Stimulated activated naive CD4-positive, alpha-beta T cell (primary cell): ENCODE measurements around the gene CRTAC1.

Experiments
- DNase-seq, 6 experiments: peaks; one replicate each; lab custom pipeline; 2025; lab: John Stamatoyannopoulos, UW

Gene CRTAC1

GRCh38 chr10:97896756-97897358 lies 133.6 kb downstream of the CRTAC1 start:
- DNase-seq: no peak

DNA sequence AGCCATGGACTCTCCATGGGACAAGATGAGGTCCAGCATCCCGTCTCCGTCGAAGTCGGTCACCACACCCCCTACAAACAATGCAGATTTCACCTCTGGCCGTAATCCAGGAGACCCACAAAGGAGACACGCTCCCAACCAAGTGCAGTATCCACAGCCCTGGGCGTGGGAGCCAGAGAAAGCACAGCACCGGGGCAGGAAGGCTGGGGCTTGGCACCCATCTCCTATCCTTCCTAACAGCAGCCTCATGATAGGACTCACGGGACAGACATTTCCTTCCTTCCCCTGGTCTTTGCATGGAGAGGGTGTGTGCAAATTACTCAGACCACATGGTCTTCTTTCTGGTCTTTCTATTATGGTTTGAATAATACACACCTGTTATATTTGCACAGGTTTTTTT lies 134.5 kb downstream of the CRTAC1 start:
- DNase-seq: no peak

- no peak for DNase-seq
These were observed 135.3 kb downstream of the CRTAC1 start for GRCh38 chr10:97895084-97895483.

GRCh38 chr10:97894092-97894491 lies 136.3 kb downstream of the CRTAC1 start:
- no peak for DNase-seq

DNA sequence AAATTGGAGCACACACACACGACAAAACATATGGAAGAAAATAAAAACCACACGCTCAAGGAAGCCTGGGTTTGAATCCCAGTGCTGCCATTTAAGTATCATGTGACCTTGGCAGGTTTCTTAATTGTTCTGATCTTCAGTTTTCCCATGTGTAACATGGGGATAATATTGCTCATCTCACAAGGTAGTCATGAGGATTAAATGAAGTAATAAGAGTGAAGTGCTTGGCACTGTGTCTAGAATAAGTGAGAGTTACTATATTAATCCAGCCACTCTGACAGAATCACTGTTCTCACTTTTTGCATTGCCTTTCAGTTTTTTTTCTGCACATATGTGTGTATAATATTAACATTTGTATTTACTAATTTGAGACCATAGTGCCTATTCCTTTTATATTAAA lies 137.5 kb downstream of the CRTAC1 start:
- DNase-seq: no peak

- DNase-seq: no peak
These were observed 137.9 kb downstream of the CRTAC1 start for GRCh38 chr10:97892506-97892905.

- DNase-seq: no peak
These were observed 138.8 kb downstream of the CRTAC1 start for GRCh38 chr10:97891497-97892167.

DNA sequence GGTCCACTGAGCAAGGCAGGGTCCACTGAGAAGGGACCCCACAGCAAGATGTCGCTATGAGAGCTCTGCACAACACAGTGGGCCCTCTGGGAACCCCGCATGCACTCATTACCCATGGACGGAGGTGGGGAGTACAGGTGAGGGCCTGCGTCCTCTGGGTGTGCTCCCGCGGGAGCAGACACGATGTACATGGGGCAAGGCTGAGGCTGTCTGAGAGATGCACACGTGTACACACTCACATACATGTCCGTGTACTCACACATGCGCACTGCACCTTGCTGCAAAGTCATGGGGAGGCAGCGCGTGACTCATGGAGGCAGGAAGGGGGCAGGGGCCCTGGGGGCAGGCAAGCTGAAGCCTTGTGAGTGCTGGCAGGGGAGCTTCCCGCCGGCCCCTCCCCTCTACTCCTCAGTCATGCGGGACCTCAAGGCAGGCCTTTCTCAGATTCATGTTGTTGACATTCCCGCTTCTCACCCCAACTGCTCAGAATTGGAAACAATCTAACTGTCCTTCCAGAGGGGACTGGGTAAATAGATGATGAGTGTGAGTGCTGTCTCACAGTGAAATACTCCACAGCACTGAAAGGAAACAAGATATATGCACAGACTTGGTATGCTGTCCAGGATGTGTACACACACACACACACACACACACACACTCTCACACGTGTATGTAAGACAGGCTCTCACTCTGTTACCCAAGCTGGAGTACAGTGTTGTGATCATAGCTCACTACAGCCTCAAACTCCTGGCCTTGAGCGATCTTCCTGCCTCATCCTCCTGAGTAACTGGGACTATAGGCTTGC lies 140.8 kb downstream of the CRTAC1 start:
- no peak for DNase-seq

- no peak for DNase-seq
These were observed 141.7 kb downstream of the CRTAC1 start for GRCh38 chr10:97888641-97889262.

- no peak for DNase-seq
These were observed 142.3 kb downstream of the CRTAC1 start for GRCh38 chr10:97888134-97888533.

DNA sequence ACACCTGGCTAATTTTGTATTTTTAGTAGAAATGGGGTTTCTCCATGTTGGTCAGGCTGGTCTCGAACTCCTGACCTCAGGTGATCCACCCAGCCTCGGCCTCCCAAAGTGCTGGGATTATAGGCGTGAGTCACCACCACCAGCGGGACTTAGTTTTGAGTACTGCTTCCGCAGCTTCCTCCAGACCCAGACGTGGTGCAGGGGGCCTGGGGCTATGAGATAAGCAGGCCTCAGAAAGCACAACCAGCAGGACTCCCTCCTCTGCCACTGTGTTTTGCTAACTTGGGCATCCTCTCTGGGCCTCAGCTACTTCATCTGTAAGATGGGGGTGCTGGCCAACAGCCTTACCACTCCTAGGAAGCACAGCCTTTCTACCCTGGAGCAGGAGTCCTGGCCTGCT lies 143.0 kb downstream of the CRTAC1 start:
- DNase-seq: no peak

GRCh38 chr10:97886286-97886685 lies 144.1 kb downstream of the CRTAC1 start:
- DNase-seq: no peak

DNA sequence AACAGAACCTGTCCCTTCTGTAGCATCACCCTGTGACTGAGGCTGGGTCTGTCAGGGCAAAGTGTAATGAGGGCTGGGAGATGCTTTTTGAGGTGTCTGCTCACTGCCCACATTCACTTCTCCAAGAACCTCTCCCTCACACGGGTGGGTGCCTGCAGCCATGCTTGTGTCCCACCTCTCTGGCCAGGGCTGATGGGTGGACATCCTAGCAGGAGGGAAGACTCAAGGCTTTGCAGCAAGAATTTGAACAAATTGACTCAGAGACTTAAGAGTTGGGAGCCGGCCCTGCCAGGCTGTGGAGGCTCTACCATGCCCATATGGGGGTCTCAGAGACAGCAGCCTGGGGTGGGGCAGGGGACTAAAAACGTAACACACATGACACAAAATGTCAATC lies 147.3 kb downstream of the CRTAC1 start:
- DNase-seq: no peak

DNA sequence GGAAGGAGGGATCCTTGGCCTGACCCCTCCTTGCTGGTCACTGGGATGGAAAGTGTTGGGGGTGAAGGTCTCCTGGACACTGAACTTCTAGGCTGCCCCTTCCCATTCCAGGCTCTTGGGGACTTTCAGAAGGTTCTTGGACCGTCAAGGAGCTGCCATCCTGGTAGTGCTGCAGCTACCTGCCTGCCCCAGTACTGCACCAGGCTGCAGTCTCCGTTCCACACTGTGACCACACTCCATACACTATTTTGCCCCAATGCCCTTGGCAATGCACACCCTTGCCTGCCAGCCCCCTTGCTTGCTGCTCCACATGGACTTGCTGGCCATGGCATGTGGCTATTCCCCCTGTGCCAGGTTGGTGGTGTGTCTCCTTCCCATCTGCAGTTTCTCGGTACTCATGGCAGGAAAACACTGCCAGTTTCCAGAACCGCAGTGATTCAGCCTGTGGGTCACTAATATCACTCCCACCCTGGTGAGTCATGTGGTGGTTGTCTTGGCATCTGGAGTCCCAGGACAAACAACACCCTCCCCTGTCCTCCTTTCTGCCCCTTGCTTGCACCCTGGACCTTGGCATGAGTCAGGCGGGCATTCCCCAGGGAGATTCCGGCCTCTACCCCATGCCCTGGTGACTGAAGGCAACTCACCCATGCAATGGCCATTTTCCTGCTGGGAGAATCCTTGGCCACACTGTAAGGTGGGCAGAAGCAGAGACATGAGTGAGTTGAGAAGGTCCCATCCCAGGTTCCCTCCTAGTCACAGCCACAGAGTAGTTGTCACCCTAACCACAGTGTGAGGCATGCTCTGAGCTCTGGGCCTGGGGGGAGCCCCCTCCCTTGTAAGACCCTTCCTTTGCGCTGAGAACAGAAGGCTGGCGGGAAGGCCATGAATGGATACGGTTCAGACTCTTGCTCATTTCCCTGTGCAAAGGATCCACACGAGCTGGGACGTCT lies 148.0 kb downstream of the CRTAC1 start:
- DNase-seq: no peak

GRCh38 chr10:97880109-97880508 lies 150.3 kb downstream of the CRTAC1 start:
- no peak for DNase-seq

GRCh38 chr10:97879241-97879640 lies 151.2 kb downstream of the CRTAC1 start:
- no peak for DNase-seq

DNA sequence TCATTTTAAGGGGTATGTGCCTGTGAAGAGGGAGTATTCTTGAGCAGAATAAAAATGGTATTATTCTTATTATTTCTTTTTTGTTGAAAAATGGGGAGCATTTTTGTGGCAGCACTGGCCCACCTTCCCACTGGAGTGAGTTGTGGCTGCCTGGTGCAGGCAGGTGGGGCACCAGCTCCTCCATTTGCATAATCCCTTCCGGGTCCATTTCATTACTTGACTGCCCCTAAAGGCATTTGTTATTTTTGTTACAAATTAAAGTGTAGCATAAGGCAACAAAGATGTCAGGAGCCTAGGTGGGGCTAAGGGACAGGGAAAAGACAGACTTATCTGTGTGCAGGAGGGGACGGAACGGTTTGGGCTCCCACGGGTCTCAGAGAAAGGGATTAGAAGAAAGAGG lies 154.0 kb downstream of the CRTAC1 start:
- no peak for DNase-seq

GRCh38 chr10:97875391-97875790 lies 155.0 kb downstream of the CRTAC1 start:
- DNase-seq: no peak

- no peak for DNase-seq
These were observed 156.1 kb downstream of the CRTAC1 start for GRCh38 chr10:97874332-97874731.

- DNase-seq: no peak
These were observed 156.9 kb downstream of the CRTAC1 start for GRCh38 chr10:97873569-97873968.

- DNase-seq: no peak
These were observed 159.4 kb downstream of the CRTAC1 start for GRCh38 chr10:97870990-97871389.
